HG03196 (cell line): Measurements from ENCODE around the gene INMT.

ENCODE experiments used
- ATAC-seq: cut with Tn5 transposase; IDR thresholded peaks from one replicate; pipeline ENCODE4 v1.9.1; 2021; ENCODE audit not compliant: unreplicated experiment

INMT gene

GRCh38 chr7:30727061-30727945 lies 24.6 kb upstream of the INMT start:
- peak; percentile 65 for ATAC-seq

- no peak for ATAC-seq
These were observed 23.3 kb upstream of the INMT start for GRCh38 chr7:30728591-30729100.

GRCh38 chr7:30729642-30730041 lies 22.3 kb upstream of the INMT start:
- no peak for ATAC-seq

GRCh38 chr7:30730097-30730496 lies 21.8 kb upstream of the INMT start:
- no peak for ATAC-seq

- no peak for ATAC-seq
These were observed 20.9 kb upstream of the INMT start for GRCh38 chr7:30730996-30731395.

GRCh38 chr7:30731581-30731980 lies 20.4 kb upstream of the INMT start:
- ATAC-seq = no peak

- ATAC-seq = no peak
These were observed 19.3 kb upstream of the INMT start for GRCh38 chr7:30732606-30733005.

- no peak for ATAC-seq
These were observed 18.7 kb upstream of the INMT start for GRCh38 chr7:30733216-30733615.

GRCh38 chr7:30733691-30734090 lies 18.2 kb upstream of the INMT start:
- no peak for ATAC-seq

- no peak for ATAC-seq
These were observed 17.4 kb upstream of the INMT start for GRCh38 chr7:30734497-30734896.

- ATAC-seq = no peak
These were observed 16.3 kb upstream of the INMT start for GRCh38 chr7:30735631-30736030.

GRCh38 chr7:30736291-30736690 lies 15.6 kb upstream of the INMT start:
- no peak for ATAC-seq

- no peak for ATAC-seq
These were observed 13.7 kb upstream of the INMT start for GRCh38 chr7:30738026-30738915.

GRCh38 chr7:30739691-30740090 lies 12.2 kb upstream of the INMT start:
- ATAC-seq = no peak

GRCh38 chr7:30740417-30741181 lies 11.3 kb upstream of the INMT start:
- no peak for ATAC-seq

- no peak for ATAC-seq
These were observed 10.6 kb upstream of the INMT start for GRCh38 chr7:30741289-30741688.

- no peak for ATAC-seq
These were observed 8.4 kb upstream of the INMT start for GRCh38 chr7:30743371-30744074.

GRCh38 chr7:30744075-30744417 lies 7.9 kb upstream of the INMT start:
- no peak for ATAC-seq

- ATAC-seq = no peak
These were observed 6.5 kb upstream of the INMT start for GRCh38 chr7:30745261-30745941.

GRCh38 chr7:30750010-30750409 lies 1.9 kb upstream of the INMT start:
- no peak for ATAC-seq
